Liver (tissue), 9 donors: ENCODE results near the gene RBM20. TPM values are rescaled to one million over a fixed set of nuclear protein-coding genes. Genes with fewer than 3 reads are reported as not detected.

Source experiments
- DNase-seq: peaks from one replicate; pipeline ENCODE4 v3.0.0-alpha.2; 2017; ENCODE audit warnings: low spot score
- H3K27ac ChIP-seq, 2 donors: one replicate each; pipeline ENCODE4 v1.7.0; 2013; ENCODE audit warnings: inconsistent platforms in 2 of 2, low read length in 2 of 2, control low read depth in 1 of 2, low read depth in 1 of 2, mild to moderate bottlenecking in 1 of 2
- H3K27me3 ChIP-seq, 4 donors: one replicate each; pipeline versions ENCODE4 v1.6.1 to v1.7.0; 2013; ENCODE audit warnings: low read length in 3 of 4, inconsistent platforms in 1 of 4, mild to moderate bottlenecking in 1 of 4, moderate library complexity in 1 of 4; ENCODE audit not compliant: control insufficient read depth in 4 of 4, insufficient read depth in 4 of 4
- H3K36me3 ChIP-seq, 4 donors: one replicate each; pipeline versions ENCODE4 v1.6.1 to v1.7.0; 2013; ENCODE audit warnings: low read length in 3 of 4, mild to moderate bottlenecking in 3 of 4, low read depth in 1 of 4, moderate library complexity in 1 of 4; ENCODE audit not compliant: control insufficient read depth in 4 of 4, insufficient read depth in 3 of 4
- H3K4me1 ChIP-seq, 4 donors: one replicate each; pipeline versions ENCODE4 v1.6.1 to v1.7.0; 2013; ENCODE audit warnings: low read length in 3 of 4, mild to moderate bottlenecking in 3 of 4, moderate library complexity in 1 of 4; ENCODE audit not compliant: control insufficient read depth in 4 of 4, insufficient read depth in 4 of 4
- H3K4me3 ChIP-seq, 3 donors: one replicate each; pipeline versions ENCODE4 v1.6.1 to v1.7.0; 2013; ENCODE audit warnings: low read length in 3 of 3, control low read depth in 1 of 3, low read depth in 1 of 3, mild to moderate bottlenecking in 1 of 3
- H3K9ac ChIP-seq, 2 donors: one replicate each; pipeline ENCODE4 v1.7.0; 2013; ENCODE audit warnings: low read length in 2 of 2, mild to moderate bottlenecking in 2 of 2, moderate library complexity in 2 of 2, control low read depth in 1 of 2, low read depth in 1 of 2
- H3K9me3 ChIP-seq, 4 donors: one replicate each; pipeline versions ENCODE4 v1.6.1 to v1.7.0; 2013; ENCODE audit warnings: low read length in 3 of 4; ENCODE audit not compliant: control insufficient read depth in 4 of 4
- EGR1 ChIP-seq, 2 donors: IDR thresholded peaks; 2 replicates each; pipeline ENCODE4 v1.6.1; 2016 to 2018; ENCODE audit warnings: antibody characterized with exemption in 2 of 2, low read depth in 2 of 2
- FOXA1 ChIP-seq: IDR thresholded peaks from 2 replicates; pipeline ENCODE4 v1.6.1; 2016; ENCODE audit warnings: antibody characterized with exemption
- FOXA2 ChIP-seq: IDR thresholded peaks from 2 replicates; pipeline ENCODE4 v1.6.1; 2016; ENCODE audit warnings: antibody characterized with exemption
- GABPA ChIP-seq, 2 donors: IDR thresholded peaks in 1 of 2; conservative IDR thresholded peaks in 1 of 2; 2 replicates each; pipeline ENCODE4 v1.6.1; 2016; ENCODE audit warnings: antibody characterized with exemption in 2 of 2, mild to moderate bottlenecking in 1 of 2, moderate library complexity in 1 of 2
- HNF4A ChIP-seq, 2 donors: conservative IDR thresholded peaks; 2 replicates each; pipeline ENCODE4 v1.6.1; 2016; ENCODE audit warnings: antibody characterized with exemption in 2 of 2, mild to moderate bottlenecking in 2 of 2
- HNF4G ChIP-seq: IDR thresholded peaks from 2 replicates; pipeline ENCODE4 v1.6.1; 2016; ENCODE audit warnings: antibody characterized with exemption
- JUND ChIP-seq, 2 donors: IDR thresholded peaks; 2 replicates each; pipeline ENCODE4 v1.6.1; 2016; ENCODE audit warnings: antibody characterized with exemption in 2 of 2
- NR2F2 ChIP-seq: IDR thresholded peaks from 2 replicates; pipeline ENCODE4 v1.6.1; 2016; ENCODE audit warnings: antibody characterized with exemption
- RAD21 ChIP-seq, 2 donors: IDR thresholded peaks; 2 replicates each; pipeline ENCODE4 v1.6.1; 2016; ENCODE audit warnings: antibody characterized with exemption in 2 of 2, mild to moderate bottlenecking in 2 of 2
- RXRA ChIP-seq, 2 donors: IDR thresholded peaks; 2 replicates each; pipeline ENCODE4 v1.6.1; 2017 to 2018; ENCODE audit warnings: antibody characterized with exemption in 2 of 2, mild to moderate bottlenecking in 1 of 2
- SP1 ChIP-seq: IDR thresholded peaks from 2 replicates; pipeline ENCODE4 v1.6.1; 2018; ENCODE audit warnings: antibody characterized with exemption, mild to moderate bottlenecking
- TAF1 ChIP-seq: conservative IDR thresholded peaks from 2 replicates; pipeline ENCODE4 v1.6.1; 2016; ENCODE audit warnings: antibody characterized with exemption, mild to moderate bottlenecking
- YY1 ChIP-seq: IDR thresholded peaks from 2 replicates; pipeline ENCODE4 v1.6.1; 2016; ENCODE audit warnings: antibody characterized with exemption, mild to moderate bottlenecking
- WGBS: extraction: QIAGEN DNeasy Blood & Tissue Kit; methylation state at CpG from one replicate; pipeline ENCODE4 v1.1.7; 2013; 5-methylcytosine and 5-hydroxymethylcytosine counted together
- polyA plus RNA-seq, 2 donors: library from polyadenylated mRNA; stranded (reverse) in 1 of 2; unstranded in 1 of 2; fragments of 200-250 nt in 1 of 2; fragments of >200 nt in 1 of 2; fragmentation: Nextera tagmentation in 1 of 2; extraction: Ambion mirVana in 1 of 2; gene quantifications; one replicate each; pipeline versions ENCODE4 v1.2.1 to v1.2.3, GENCODE V29; 2013 to 2015
- total RNA-seq, 2 donors: library from RNA; depleted of rRNA; stranded (reverse); fragments of >200 nt; gene quantifications; one replicate each; pipeline ENCODE4 v1.2.3, GENCODE V29; 2014
- TF ChIP-seq, protein P1 (sequence below): IDR thresholded peaks from 2 replicates; pipeline ENCODE4 v1.6.1; 2016; ENCODE audit warnings: antibody characterized with exemption
- TF ChIP-seq, protein P2 (sequence below): IDR thresholded peaks from 2 replicates; pipeline ENCODE4 v1.6.1; 2016; ENCODE audit warnings: antibody characterized with exemption, mild to moderate bottlenecking
- TF ChIP-seq, protein P3 (sequence below): IDR thresholded peaks from 2 replicates; pipeline ENCODE4 v1.6.1; 2016; ENCODE audit warnings: antibody characterized with exemption
- TF ChIP-seq, protein P4 (sequence below): fragments of 150-350 bp; IDR thresholded peaks from 2 replicates; pipeline ENCODE4 v1.5.1; 2017; ENCODE audit warnings: improper control_type of control experiment, low read depth, low read length; ENCODE audit not compliant: missing input control
- donor health status: healthy.
- donor health status: healthy.
- donor health status: healthy.
- donor health status: healthy.
- donor health status: healthy.

The RBM20 gene
- total and polyA plus RNA-seq, 4 donors: 0.03 to 0.08 (median 0.05) TPM; not detected in 1

DNA sequence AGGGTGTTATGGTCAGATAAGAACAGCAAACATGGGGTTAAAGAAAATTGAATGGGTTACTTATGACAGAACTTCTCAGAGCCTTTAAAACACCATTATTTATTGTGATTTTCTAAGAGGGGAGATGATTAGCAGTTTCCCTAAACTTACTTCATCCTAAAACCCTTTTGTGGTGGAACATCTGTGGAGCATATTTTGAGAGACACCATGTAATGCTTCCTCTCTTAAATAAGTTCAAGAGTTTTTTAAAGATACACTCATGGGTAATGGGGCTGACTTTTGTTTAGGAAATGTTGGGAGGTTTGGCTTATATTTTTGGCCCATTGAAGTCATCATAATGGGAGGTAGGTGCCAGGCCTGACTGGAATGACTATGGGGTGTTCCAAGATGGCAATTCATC lies 219.2 kb downstream of the RBM20 start (continued):
- TF ChIP-seq, protein P1, sequence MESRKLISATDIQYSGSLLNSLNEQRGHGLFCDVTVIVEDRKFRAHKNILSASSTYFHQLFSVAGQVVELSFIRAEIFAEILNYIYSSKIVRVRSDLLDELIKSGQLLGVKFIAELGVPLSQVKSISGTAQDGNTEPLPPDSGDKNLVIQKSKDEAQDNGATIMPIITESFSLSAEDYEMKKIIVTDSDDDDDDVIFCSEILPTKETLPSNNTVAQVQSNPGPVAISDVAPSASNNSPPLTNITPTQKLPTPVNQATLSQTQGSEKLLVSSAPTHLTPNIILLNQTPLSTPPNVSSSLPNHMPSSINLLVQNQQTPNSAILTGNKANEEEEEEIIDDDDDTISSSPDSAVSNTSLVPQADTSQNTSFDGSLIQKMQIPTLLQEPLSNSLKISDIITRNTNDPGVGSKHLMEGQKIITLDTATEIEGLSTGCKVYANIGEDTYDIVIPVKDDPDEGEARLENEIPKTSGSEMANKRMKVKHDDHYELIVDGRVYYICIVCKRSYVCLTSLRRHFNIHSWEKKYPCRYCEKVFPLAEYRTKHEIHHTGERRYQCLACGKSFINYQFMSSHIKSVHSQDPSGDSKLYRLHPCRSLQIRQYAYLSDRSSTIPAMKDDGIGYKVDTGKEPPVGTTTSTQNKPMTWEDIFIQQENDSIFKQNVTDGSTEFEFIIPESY: no peak
- TF ChIP-seq FOXA1 (no peak), JUND (IDR thresholded peaks at IDR 0.05) (no peak), TAF1 (no peak), SP1 (no peak), FOXA2 (no peak), RAD21 (IDR thresholded peaks at IDR 0.05) (no peak), GABPA (IDR thresholded peaks at IDR 0.05 in 1 of 2, conservative IDR thresholded peaks at IDR 0.05 in 1 of 2) (no peak), EGR1 (IDR thresholded peaks at IDR 0.05; ENCODE audit: low read depth in 2 of 2) (no peak), HNF4A (conservative IDR thresholded peaks at IDR 0.05) (no peak), HNF4G (no peak)

DNA sequence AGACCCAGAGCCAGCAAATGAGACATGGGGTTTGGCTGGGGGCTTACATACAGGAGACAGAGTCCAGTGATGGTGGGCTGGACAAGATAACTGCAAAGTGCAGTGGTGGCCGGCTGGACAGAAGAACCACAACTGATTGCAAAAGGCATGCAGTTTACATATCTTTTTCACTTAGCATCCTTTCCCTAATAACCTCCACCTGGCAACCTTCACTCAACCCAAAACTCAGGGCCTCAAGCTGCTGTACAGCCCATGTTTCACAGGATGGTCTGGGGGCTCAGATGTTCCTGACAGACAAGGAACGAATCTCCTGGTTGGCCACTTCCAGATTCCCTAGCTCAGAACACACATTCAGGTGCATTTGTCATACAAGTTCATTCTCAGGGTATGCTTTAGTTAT lies 219.8 kb downstream of the RBM20 start:
- Histone ChIP-seq H3K4me1 (peaks cover 0 to 28% (median 11%) of the 10 kb centered on the region in 4 donors), H3K27ac (peak overlapping the region; percentile 75 to 83), H3K9ac (no peak overlapping the region), H3K9me3 (no peaks in the 10 kb centered on the region), H3K27me3 (no peaks in the 10 kb centered on the region), H3K36me3 (no peaks in the 10 kb centered on the region), H3K4me3 (no peak overlapping the region)
- no peak for TF ChIP-seq RAD21 (IDR thresholded peaks at IDR 0.05)
- TF ChIP-seq GABPA (IDR thresholded peaks at IDR 0.05 in 1 of 2, conservative IDR thresholded peaks at IDR 0.05 in 1 of 2): no peak
- TF ChIP-seq FOXA2: no peak
- TF ChIP-seq FOXA1: no peak
- TF ChIP-seq SP1: no peak
- TF ChIP-seq NR2F2: no peak
- TF ChIP-seq HNF4G: no peak
- no peak for TF ChIP-seq YY1
- TF ChIP-seq, protein P2, sequence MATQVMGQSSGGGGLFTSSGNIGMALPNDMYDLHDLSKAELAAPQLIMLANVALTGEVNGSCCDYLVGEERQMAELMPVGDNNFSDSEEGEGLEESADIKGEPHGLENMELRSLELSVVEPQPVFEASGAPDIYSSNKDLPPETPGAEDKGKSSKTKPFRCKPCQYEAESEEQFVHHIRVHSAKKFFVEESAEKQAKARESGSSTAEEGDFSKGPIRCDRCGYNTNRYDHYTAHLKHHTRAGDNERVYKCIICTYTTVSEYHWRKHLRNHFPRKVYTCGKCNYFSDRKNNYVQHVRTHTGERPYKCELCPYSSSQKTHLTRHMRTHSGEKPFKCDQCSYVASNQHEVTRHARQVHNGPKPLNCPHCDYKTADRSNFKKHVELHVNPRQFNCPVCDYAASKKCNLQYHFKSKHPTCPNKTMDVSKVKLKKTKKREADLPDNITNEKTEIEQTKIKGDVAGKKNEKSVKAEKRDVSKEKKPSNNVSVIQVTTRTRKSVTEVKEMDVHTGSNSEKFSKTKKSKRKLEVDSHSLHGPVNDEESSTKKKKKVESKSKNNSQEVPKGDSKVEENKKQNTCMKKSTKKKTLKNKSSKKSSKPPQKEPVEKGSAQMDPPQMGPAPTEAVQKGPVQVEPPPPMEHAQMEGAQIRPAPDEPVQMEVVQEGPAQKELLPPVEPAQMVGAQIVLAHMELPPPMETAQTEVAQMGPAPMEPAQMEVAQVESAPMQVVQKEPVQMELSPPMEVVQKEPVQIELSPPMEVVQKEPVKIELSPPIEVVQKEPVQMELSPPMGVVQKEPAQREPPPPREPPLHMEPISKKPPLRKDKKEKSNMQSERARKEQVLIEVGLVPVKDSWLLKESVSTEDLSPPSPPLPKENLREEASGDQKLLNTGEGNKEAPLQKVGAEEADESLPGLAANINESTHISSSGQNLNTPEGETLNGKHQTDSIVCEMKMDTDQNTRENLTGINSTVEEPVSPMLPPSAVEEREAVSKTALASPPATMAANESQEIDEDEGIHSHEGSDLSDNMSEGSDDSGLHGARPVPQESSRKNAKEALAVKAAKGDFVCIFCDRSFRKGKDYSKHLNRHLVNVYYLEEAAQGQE: no peak
- no peak for TF ChIP-seq RXRA (IDR thresholded peaks at IDR 0.05)
- no peak for TF ChIP-seq TAF1
- TF ChIP-seq, protein P3, sequence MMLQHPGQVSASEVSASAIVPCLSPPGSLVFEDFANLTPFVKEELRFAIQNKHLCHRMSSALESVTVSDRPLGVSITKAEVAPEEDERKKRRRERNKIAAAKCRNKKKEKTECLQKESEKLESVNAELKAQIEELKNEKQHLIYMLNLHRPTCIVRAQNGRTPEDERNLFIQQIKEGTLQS: no peak
- TF ChIP-seq JUND (IDR thresholded peaks at IDR 0.05): no peak
- TF ChIP-seq, protein P4, sequence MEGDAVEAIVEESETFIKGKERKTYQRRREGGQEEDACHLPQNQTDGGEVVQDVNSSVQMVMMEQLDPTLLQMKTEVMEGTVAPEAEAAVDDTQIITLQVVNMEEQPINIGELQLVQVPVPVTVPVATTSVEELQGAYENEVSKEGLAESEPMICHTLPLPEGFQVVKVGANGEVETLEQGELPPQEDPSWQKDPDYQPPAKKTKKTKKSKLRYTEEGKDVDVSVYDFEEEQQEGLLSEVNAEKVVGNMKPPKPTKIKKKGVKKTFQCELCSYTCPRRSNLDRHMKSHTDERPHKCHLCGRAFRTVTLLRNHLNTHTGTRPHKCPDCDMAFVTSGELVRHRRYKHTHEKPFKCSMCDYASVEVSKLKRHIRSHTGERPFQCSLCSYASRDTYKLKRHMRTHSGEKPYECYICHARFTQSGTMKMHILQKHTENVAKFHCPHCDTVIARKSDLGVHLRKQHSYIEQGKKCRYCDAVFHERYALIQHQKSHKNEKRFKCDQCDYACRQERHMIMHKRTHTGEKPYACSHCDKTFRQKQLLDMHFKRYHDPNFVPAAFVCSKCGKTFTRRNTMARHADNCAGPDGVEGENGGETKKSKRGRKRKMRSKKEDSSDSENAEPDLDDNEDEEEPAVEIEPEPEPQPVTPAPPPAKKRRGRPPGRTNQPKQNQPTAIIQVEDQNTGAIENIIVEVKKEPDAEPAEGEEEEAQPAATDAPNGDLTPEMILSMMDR: no peak
- TF ChIP-seq, protein P1: no peak
- no peak for TF ChIP-seq EGR1 (IDR thresholded peaks at IDR 0.05; ENCODE audit: low read depth in 2 of 2)
- no peak for TF ChIP-seq HNF4A (conservative IDR thresholded peaks at IDR 0.05)
- 97% methylated on average over 2 of the region's 2 CpGs for WGBS
- DNase-seq: no peak
